Iris pigment epithelial cell (primary cell): ENCODE data around the gene RPRD1B.

Experiments used
- DNase-seq: peaks from one replicate; pipeline ENCODE4 v3.0.0-alpha.2; 2011; ENCODE audit warnings: low read depth

Gene RPRD1B

GRCh38 chr20:38135651-38136420 is 102.3 kb downstream of the RPRD1B start:
- no peak for DNase-seq

- no peak for DNase-seq
These were observed 103.1 kb downstream of the RPRD1B start for GRCh38 chr20:38136421-38137245.

- no peak for DNase-seq
These were observed 104.0 kb downstream of the RPRD1B start for GRCh38 chr20:38137441-38138037.

GRCh38 chr20:38138086-38138778 is 104.7 kb downstream of the RPRD1B start:
- DNase-seq = no peak

- no peak for DNase-seq
These were observed 105.8 kb downstream of the RPRD1B start for GRCh38 chr20:38139156-38139912.

- DNase-seq = peak; percentile 77
These were observed 106.6 kb downstream of the RPRD1B start for GRCh38 chr20:38139977-38140753.

GRCh38 chr20:38141204-38141888 is 107.8 kb downstream of the RPRD1B start:
- no peak for DNase-seq
